ENCODE results near the gene PRAMEF17.
"Not testable (repeated sequence)": the region's sequence is repeated elsewhere in the genome, so short reads cannot be mapped to it uniquely, and the experiment has no call there.

The PRAMEF17 gene

DNA sequence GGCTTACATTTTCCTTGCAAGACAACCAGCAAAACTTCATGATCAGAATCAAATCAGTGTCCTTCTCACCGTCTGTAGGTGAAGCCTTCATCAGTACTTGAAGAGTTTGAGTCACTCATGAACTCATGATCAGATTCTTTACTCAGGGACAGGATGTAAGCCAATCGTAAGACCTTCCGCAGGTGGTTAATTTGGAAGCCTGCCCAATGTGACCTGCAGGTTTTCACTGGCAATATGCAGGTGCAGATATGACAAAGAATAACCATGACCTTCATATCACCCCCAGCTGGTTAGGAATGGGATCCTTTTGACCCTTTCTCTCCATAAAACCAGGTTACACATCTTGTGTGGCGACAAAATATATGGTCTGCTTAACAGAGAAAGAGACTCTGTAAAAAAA lies 18.4 kb downstream of the PRAMEF17 start:
- ChIA-PET POLR2A (no interaction called here), CTCF (no interaction called here)
- H3K4me3 ChIP-seq (ENCODE audit: low read depth, low read length), result no peak overlapping the region
- DNase-seq (ENCODE audit: low read depth, low spot score), result no peak
- TF ChIP-seq, protein P1, sequence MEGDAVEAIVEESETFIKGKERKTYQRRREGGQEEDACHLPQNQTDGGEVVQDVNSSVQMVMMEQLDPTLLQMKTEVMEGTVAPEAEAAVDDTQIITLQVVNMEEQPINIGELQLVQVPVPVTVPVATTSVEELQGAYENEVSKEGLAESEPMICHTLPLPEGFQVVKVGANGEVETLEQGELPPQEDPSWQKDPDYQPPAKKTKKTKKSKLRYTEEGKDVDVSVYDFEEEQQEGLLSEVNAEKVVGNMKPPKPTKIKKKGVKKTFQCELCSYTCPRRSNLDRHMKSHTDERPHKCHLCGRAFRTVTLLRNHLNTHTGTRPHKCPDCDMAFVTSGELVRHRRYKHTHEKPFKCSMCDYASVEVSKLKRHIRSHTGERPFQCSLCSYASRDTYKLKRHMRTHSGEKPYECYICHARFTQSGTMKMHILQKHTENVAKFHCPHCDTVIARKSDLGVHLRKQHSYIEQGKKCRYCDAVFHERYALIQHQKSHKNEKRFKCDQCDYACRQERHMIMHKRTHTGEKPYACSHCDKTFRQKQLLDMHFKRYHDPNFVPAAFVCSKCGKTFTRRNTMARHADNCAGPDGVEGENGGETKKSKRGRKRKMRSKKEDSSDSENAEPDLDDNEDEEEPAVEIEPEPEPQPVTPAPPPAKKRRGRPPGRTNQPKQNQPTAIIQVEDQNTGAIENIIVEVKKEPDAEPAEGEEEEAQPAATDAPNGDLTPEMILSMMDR (IDR thresholded peaks at IDR 0.05; ENCODE audit: insufficient read depth, low read length, missing control alignments), result no peak

DNA sequence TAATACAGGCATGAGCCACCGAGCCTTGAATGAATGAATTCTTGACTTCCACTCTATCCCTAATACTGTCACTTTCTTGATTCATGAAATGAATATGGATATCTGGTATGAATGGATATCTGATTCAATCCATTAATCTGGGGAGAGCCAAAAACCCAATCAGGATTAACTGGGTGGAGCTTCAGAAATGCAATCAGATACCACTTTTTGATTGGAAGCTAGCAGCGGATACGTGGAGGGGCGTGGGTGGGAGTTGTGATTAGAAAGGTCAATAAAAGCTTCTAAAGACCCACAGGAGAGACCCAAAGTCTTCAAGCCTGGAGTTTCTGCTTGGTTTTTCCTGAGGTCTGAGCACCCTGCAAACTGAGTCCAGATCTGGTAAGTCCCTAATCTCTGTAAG lies 20.7 kb downstream of the PRAMEF17 start, which contains the start of gene PRAMEF20:
Gene PRAMEF20 (plus strand): TSS at position 301 of the 400 bp plus-strand sequence. CDS start 5,905 bp downstream, outside the sequence.
- POLR2A ChIA-PET; DNase-seq (ENCODE audit: low read depth, low spot score); H3K4me3 ChIP-seq (ENCODE audit: low read depth, low read length); CTCF ChIA-PET: not testable (repeated sequence)

DNA sequence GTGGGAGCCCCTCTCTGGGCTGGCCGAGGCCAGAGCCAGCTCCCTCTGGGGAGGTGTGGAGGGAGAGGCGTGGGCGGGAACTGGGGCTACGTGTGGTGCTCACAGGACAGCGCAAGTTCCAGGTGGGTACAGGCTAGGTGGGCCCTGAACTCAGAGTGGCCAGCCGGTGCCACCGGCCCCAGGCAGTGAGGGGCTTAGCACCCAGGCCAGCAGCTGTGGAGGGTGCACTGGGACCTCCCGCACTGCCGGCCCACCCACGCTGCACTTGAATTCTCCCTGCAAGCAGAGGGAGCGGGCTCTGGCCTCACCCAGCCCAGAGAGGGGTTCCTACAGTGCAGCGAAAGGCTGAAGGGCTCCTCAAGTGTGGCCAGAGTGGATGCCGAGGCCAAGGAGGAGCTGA lies 41.1 kb downstream of the PRAMEF17 start:
- POLR2A ChIA-PET, result no interaction called here
- H3K4me3 ChIP-seq (ENCODE audit: low read depth, low read length), result no peak overlapping the region
- CTCF ChIA-PET, result no interaction called here
- TF ChIP-seq, protein P1 (IDR thresholded peaks at IDR 0.05; ENCODE audit: insufficient read depth, low read length, missing control alignments), result no peak
- no peak for DNase-seq (ENCODE audit: low read depth, low spot score)

DNA sequence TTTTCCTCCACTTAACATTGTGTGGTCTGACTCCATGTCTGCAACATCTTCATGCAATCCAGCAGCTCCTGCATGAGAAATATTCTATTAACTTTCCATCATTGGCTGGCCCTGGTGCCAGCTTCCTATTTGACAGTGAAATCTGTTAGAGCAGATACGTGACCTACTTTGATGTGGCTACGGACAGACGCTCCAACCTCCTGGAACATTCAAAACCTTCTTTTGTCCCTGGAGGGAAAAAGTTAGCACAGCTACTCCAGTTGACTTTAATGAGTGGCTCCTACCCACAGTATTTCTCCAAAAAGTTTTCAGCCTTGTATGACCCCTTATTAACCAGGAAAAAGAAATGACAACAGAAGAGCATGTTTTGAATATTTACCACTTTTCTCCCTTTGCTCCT lies 42.8 kb downstream of the PRAMEF17 start:
- TF ChIP-seq, protein P1 (IDR thresholded peaks at IDR 0.05; ENCODE audit: insufficient read depth, low read length, missing control alignments), result no peak
- no peak for DNase-seq (ENCODE audit: low read depth, low spot score)
- CTCF ChIA-PET, result no interaction called here
- POLR2A ChIA-PET, result no interaction called here
- H3K4me3 ChIP-seq (ENCODE audit: low read depth, low read length), result no peak overlapping the region

DNA sequence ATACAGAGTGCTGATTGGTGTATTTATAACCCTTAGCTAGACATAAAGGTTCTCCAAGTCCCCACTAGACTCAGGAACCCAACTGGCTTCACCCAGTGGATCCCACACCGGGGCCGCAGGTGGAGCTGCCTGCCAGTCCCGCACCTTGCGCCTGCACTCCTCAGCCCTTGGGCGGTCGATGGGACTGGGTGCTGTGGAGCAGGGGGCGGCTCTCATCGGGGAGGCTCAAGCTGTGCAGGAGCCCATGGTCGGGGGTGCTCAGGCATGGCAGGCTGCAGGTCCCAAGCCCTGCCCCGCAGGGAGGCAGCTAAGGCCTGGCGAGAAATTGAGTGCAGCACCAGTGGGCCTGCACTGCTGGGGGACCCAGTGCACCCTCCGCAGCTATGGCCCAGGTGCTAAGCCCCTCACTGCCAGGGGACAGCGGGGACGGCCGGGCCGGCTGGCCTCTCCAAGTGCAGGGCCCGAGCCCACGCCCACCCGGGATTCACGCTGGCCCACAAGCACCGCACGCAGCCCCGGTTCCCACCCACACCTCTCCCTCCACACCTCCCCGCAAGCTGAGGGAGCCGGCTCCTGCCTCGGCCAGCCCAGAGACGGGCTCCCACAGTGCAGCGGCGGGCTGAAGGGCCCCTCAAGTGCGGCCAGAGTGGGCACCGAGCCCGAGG lies 44.4 kb downstream of the PRAMEF17 start:
- POLR2A ChIA-PET; DNase-seq (ENCODE audit: low read depth, low spot score); CTCF ChIA-PET; H3K4me3 ChIP-seq (ENCODE audit: low read depth, low read length): not testable (repeated sequence)

DNA sequence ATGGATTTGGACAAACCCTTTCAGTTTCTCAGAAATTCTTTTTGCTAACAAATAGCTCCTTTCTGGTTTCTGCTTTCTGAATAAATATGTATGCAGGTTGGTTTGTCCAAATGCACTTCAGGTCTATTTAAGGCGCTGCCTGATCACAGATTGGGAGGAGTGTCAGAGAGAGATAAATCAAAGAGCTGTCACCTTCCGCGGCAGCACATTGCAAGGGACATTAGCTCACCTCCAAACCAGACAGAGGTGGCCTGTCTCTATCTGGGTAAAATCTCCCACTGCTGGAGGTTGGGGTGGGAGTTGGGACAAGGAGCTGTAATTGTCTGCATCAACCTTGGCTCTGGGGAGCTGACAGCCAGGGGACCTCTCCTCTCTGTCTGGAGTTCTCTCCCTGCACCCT lies 46.0 kb downstream of the PRAMEF17 start:
- H3K4me3 ChIP-seq (ENCODE audit: low read depth, low read length), result no peak overlapping the region
- POLR2A ChIA-PET, result no interaction called here
- CTCF ChIA-PET, result no interaction called here
- TF ChIP-seq, protein P1 (IDR thresholded peaks at IDR 0.05; ENCODE audit: insufficient read depth, low read length, missing control alignments), result no peak
- DNase-seq (ENCODE audit: low read depth, low spot score), result no peak

DNA sequence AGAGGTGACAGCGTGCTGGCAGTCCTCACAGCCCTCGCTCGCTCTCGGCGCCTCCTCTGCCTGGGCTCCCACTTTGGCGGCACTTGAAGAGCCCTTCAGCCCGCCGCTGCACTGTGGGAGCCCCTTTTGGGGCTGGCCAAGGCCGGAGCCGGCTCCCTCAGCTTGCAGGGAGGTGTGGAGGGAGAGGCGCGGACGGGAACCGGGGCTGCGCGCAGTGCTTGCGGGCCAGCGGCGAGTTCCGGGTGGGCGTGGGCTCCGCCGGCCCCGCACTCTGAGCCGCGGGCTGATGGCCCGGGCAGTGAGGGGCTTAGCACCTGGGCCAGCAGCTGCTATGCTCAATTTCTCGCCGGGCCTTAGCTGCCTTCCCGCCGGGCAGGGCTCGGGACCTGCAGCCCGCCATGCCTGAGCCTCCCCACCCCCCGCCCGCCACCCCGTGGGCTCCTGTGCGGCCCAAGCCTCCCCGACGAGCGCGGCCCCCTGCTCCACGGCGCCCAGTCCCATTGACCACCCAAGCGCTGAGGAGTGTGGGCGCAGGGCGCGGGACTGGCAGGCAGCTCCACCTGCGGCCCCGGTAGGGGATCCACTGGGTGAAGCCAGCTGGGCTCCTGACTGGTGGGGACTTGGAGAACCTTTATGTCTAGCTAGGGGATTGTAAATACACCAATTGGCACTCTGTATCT lies 49.8 kb downstream of the PRAMEF17 start:
- DNase-seq (ENCODE audit: low read depth, low spot score); H3K4me3 ChIP-seq (ENCODE audit: low read depth, low read length); CTCF ChIA-PET; POLR2A ChIA-PET: not testable (repeated sequence)
